ENCODE measurements around the gene UGT1A6. TPM values are rescaled to one million over a fixed set of nuclear protein-coding genes. Genes with fewer than 3 reads are reported as not detected.
"Not testable (repeated sequence)": the region's sequence is repeated elsewhere in the genome, so short reads cannot be mapped to it uniquely, and the experiment has no call there.

The UGT1A6 gene
- total and polyA plus RNA-seq, 2 donors from 2014 or later = 43.7 to 110 TPM

DNA sequence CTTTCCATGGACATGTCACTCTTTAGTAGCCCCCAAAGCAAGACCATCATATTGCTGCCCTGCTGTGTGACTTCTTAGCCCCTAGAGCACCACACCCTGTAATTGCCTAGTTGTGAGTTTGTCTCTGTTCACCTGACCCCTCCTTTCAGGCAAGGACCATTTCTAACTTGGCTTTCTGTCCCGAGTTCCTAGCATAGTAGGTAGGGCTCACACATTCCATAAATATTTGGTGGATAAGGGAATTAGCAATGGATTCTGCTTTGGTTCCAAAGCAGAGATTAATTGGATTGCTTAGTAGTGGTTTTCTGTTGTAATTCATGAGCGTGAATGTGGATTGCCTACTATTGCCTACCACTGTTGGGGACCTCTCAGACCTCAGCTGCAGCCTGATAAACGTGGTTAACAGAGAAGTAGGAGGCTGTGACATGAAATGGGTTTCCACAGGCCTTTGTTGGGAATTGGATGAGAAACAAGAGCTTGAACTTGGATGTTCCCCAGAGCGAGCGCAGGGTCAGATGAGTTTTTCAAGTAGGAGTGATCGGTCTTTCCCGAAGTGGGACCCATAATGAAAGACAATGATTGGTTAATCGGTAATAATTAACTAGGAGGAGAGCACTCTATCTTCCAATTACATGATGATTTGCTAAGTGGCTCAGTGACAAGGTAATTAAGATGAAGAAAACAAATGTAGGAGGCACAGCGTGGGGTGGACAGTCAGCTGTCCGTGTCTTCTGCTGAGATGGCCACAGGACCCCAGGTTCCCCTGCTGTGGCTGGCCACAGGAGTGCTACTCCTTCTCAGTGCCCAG, 54.0 kb downstream of the UGT1A6 start:
- peaks cover 0 to 11% (median 3%) of the 10 kb centered on the region in 3 donors for H3K4me1 ChIP-seq (ENCODE audit: control insufficient read depth in 2 of 3, insufficient read depth in 2 of 3, low read depth in 1 of 3, low read length in 3 of 3)
- H3K4me3 ChIP-seq (ENCODE audit: low read length in 3 of 3) = no peak overlapping the region
- intact Hi-C loops (cut with DNase I) = no loop called here
- no peak overlapping the region for H3K27ac ChIP-seq (ENCODE audit: low read depth in 2 of 2, low read length in 2 of 2)
- H3K27me3 ChIP-seq (ENCODE audit: control insufficient read depth, insufficient read depth, low read length) = no peaks in the 10 kb centered on the region
- DNase-seq (no peak), FAIRE-seq (no peak)
- H3K36me3 ChIP-seq (ENCODE audit: control insufficient read depth in 2 of 3, insufficient read depth in 3 of 3, low read length in 3 of 3) = no peaks in the 10 kb centered on the region
- TF ChIP-seq, protein P1, sequence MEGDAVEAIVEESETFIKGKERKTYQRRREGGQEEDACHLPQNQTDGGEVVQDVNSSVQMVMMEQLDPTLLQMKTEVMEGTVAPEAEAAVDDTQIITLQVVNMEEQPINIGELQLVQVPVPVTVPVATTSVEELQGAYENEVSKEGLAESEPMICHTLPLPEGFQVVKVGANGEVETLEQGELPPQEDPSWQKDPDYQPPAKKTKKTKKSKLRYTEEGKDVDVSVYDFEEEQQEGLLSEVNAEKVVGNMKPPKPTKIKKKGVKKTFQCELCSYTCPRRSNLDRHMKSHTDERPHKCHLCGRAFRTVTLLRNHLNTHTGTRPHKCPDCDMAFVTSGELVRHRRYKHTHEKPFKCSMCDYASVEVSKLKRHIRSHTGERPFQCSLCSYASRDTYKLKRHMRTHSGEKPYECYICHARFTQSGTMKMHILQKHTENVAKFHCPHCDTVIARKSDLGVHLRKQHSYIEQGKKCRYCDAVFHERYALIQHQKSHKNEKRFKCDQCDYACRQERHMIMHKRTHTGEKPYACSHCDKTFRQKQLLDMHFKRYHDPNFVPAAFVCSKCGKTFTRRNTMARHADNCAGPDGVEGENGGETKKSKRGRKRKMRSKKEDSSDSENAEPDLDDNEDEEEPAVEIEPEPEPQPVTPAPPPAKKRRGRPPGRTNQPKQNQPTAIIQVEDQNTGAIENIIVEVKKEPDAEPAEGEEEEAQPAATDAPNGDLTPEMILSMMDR (IDR thresholded peaks at IDR 0.05; ENCODE audit: borderline replicate concordance, extremely low read depth, insufficient read depth) = no peak
- no peaks in the 10 kb centered on the region for H3K9me3 ChIP-seq (ENCODE audit: control insufficient read depth in 2 of 3, insufficient read depth in 1 of 3, low read length in 3 of 3)
- no peak overlapping the region for H3K9ac ChIP-seq (ENCODE audit: low read length in 3 of 3)

DNA sequence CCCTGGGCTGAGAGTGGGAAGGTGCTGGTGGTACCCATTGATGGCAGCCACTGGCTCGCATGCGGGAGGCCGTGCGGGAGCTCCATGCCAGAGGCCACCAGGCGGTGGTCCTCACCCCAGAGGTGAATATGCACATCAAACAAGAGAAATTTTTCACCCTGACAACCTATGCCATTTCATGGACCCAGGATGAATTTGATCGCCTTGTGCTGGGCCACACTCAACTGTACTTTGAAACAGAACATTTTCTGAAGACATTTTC, 54.5 kb downstream of the UGT1A6 start:
- H3K4me3 ChIP-seq (ENCODE audit: low read length in 3 of 3) = no peak overlapping the region

DNA sequence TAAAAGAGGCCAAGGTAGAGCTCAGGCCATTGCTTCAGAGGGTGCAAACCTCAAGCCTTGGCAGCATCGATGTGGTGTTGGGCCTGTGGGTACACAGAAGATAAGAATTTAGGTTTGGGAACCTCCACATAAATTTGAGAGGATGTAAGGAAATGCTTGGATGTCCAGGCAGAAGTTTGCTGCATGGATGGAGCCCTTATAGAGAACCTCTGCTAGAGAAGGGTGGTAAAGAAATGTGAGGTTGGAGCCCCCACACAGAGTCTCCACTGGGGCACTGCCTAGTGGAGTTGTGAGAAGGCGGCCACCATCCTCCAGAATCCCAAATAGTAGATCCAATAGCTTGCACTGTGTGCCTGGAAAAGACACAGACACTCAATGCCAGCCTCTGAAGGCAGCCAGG, 58.0 kb downstream of the UGT1A6 start:
- H3K27ac ChIP-seq (ENCODE audit: low read depth in 2 of 2, low read length in 2 of 2); H3K9me3 ChIP-seq (ENCODE audit: control insufficient read depth in 2 of 3, insufficient read depth in 1 of 3, low read length in 3 of 3); DNase-seq; H3K27me3 ChIP-seq (ENCODE audit: control insufficient read depth, insufficient read depth, low read length); H3K4me3 ChIP-seq (ENCODE audit: low read length in 3 of 3); intact Hi-C loops (cut with DNase I); H3K36me3 ChIP-seq (ENCODE audit: control insufficient read depth in 2 of 3, insufficient read depth in 3 of 3, low read length in 3 of 3); FAIRE-seq; H3K9ac ChIP-seq (ENCODE audit: low read length in 3 of 3): not testable (repeated sequence)
- peaks cover 0 to 14% (median 2%) of the 10 kb centered on the region in 3 donors for H3K4me1 ChIP-seq (ENCODE audit: control insufficient read depth in 2 of 3, insufficient read depth in 2 of 3, low read depth in 1 of 3, low read length in 3 of 3)

More for the DNA sequence above, 54.5 kb downstream of the UGT1A6 start:
- Histone ChIP-seq H3K36me3 (ENCODE audit: control insufficient read depth in 2 of 3, insufficient read depth in 3 of 3, low read length in 3 of 3) (no peaks in the 10 kb centered on the region), H3K9me3 (ENCODE audit: control insufficient read depth in 2 of 3, insufficient read depth in 1 of 3, low read length in 3 of 3) (no peaks in the 10 kb centered on the region), H3K4me1 (ENCODE audit: control insufficient read depth in 2 of 3, insufficient read depth in 2 of 3, low read depth in 1 of 3, low read length in 3 of 3) (peaks cover 0 to 8% (median 5%) of the 10 kb centered on the region in 3 donors), H3K9ac (ENCODE audit: low read length in 3 of 3) (no peak overlapping the region), H3K27me3 (ENCODE audit: control insufficient read depth, insufficient read depth, low read length) (no peaks in the 10 kb centered on the region), H3K27ac (ENCODE audit: low read depth in 2 of 2, low read length in 2 of 2) (no peak overlapping the region)
- TF ChIP-seq, protein P1 (IDR thresholded peaks at IDR 0.05; ENCODE audit: borderline replicate concordance, extremely low read depth, insufficient read depth) = no peak
- FAIRE-seq (no peak), DNase-seq (no peak)
- intact Hi-C loops (cut with DNase I) = no loop called here

DNA sequence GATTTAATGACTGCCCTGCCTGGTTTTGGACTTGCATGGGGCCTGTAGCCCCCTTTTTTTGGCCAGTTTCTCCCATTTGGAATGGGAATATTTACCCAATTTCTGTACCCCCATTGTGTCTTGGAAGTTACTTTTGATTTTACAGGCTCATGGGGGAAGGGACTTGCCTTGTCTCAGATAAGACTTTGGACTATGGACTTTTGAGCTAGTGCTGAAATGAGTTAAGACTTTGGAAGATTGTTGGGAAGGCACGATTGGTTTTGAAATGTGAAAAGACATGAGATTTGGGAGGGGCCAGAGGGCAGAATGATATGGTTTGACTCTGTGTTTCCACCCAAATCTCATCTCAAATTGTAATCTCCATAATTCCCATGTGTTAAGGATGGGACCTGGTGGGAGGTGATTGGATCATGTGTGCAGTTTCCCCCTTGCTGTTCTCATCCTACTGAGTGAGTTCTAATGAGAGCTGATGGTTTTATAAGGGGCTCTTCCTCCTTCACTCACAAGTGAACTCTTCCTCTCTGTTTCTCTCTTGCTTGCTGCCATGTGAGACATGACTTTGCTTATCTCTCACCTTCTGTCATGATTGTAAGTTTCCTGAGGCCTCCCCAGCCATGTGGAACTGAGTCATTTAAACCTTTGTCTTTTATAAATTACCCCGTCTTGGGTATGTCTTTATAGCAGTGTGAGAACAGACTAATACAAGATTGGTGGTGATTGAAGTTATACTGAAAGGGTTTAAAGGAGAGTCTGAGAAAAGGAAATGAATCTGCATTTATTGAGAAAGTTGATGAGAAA, 58.7 kb downstream of the UGT1A6 start:
- FAIRE-seq; H3K9me3 ChIP-seq (ENCODE audit: control insufficient read depth in 2 of 3, insufficient read depth in 1 of 3, low read length in 3 of 3): not testable (repeated sequence)

More for the DNA sequence above, 58.7 kb downstream of the UGT1A6 start:
- H3K9ac ChIP-seq (ENCODE audit: low read length in 3 of 3); H3K4me3 ChIP-seq (ENCODE audit: low read length in 3 of 3); H3K4me1 ChIP-seq (ENCODE audit: control insufficient read depth in 2 of 3, insufficient read depth in 2 of 3, low read depth in 1 of 3, low read length in 3 of 3); H3K27me3 ChIP-seq (ENCODE audit: control insufficient read depth, insufficient read depth, low read length); H3K27ac ChIP-seq (ENCODE audit: low read depth in 2 of 2, low read length in 2 of 2); DNase-seq; H3K36me3 ChIP-seq (ENCODE audit: control insufficient read depth in 2 of 3, insufficient read depth in 3 of 3, low read length in 3 of 3); intact Hi-C loops (cut with DNase I): not testable (repeated sequence)
